DND-41 (cell line): ENCODE measurements around the gene FREM1.

Experiments
- ATAC-seq: fragments of 200-7000 bp; cut with Tn5 transposase; 3 replicates; pipeline ENCODE4 v1.9.1; 2021; ENCODE audit warnings: low read depth; ENCODE audit not compliant: insufficient read depth
- DNase-seq: peaks from one replicate; pipeline ENCODE4 v3.0.0-alpha.2; 2020
- H2AFZ ChIP-seq: 2 replicates; pipeline ENCODE4 v1.6.0; 2012; ENCODE audit warnings: low read depth, low read length
- H3K27ac ChIP-seq: 2 replicates; pipeline ENCODE4 v1.5.1; 2012; ENCODE audit warnings: low read length, inconsistent platforms
- H3K27me3 ChIP-seq: fragments of 200-600 bp; sonication (generic); 2 replicates; pipeline ENCODE4 v1.6.0; 2012; ENCODE audit warnings: low read length, mild to moderate bottlenecking, inconsistent platforms; ENCODE audit not compliant: insufficient read depth, poor library complexity
- H3K36me3 ChIP-seq: 2 replicates; pipeline ENCODE4 v1.5.1; 2012; ENCODE audit warnings: low read length, inconsistent platforms; ENCODE audit not compliant: insufficient read depth
- H3K4me1 ChIP-seq: 2 replicates; pipeline ENCODE4 v1.5.1; 2012; ENCODE audit warnings: mild to moderate bottlenecking, low read length; ENCODE audit not compliant: insufficient read depth
- H3K4me2 ChIP-seq: 2 replicates; pipeline ENCODE4 v1.6.0; 2012; ENCODE audit warnings: mild to moderate bottlenecking, moderate library complexity, low read length, inconsistent platforms; ENCODE audit not compliant: insufficient read depth
- H3K4me3 ChIP-seq, 2 experiments: fragments of 200-600 bp in 1 of 2; shearing (Covaris generic) in 1 of 2; 2 replicates each; pipeline ENCODE4 v1.5.1; 2012 to 2016; ENCODE audit warnings: inconsistent platforms in 2 of 2, low read length in 2 of 2, mild to moderate bottlenecking in 2 of 2, low read depth in 1 of 2, moderate library complexity in 1 of 2
- H3K79me2 ChIP-seq: 2 replicates; pipeline ENCODE4 v1.6.0; 2012; ENCODE audit warnings: low read length, inconsistent platforms; ENCODE audit not compliant: insufficient read depth
- H3K9ac ChIP-seq: 2 replicates; pipeline ENCODE4 v1.6.0; 2012; ENCODE audit warnings: low read depth, mild to moderate bottlenecking, inconsistent platforms, low read length, moderate library complexity
- H3K9me3 ChIP-seq: 2 replicates; pipeline ENCODE4 v1.5.1; 2012; ENCODE audit warnings: low read length, moderate library complexity, mild to moderate bottlenecking, inconsistent platforms; ENCODE audit not compliant: insufficient read depth, severe bottlenecking
- H4K20me1 ChIP-seq: 2 replicates; pipeline ENCODE4 v1.6.0; 2012; ENCODE audit warnings: low read length; ENCODE audit not compliant: insufficient read depth
- EZH2 ChIP-seq: IDR thresholded peaks from 3 replicates; pipeline ENCODE4 v1.6.1; 2012; ENCODE audit warnings: borderline replicate concordance, low read depth, mild to moderate bottlenecking, moderate library complexity, low read length, inconsistent platforms; ENCODE audit not compliant: severe bottlenecking
- TF ChIP-seq, protein P1 (sequence below): IDR thresholded peaks from 2 replicates; pipeline ENCODE4 v1.5.1; 2012; ENCODE audit warnings: borderline replicate concordance, low read length, moderate library complexity, mild to moderate bottlenecking; ENCODE audit not compliant: poor library complexity, severe bottlenecking; ENCODE audit errors: extremely low read depth

Gene FREM1

DNA sequence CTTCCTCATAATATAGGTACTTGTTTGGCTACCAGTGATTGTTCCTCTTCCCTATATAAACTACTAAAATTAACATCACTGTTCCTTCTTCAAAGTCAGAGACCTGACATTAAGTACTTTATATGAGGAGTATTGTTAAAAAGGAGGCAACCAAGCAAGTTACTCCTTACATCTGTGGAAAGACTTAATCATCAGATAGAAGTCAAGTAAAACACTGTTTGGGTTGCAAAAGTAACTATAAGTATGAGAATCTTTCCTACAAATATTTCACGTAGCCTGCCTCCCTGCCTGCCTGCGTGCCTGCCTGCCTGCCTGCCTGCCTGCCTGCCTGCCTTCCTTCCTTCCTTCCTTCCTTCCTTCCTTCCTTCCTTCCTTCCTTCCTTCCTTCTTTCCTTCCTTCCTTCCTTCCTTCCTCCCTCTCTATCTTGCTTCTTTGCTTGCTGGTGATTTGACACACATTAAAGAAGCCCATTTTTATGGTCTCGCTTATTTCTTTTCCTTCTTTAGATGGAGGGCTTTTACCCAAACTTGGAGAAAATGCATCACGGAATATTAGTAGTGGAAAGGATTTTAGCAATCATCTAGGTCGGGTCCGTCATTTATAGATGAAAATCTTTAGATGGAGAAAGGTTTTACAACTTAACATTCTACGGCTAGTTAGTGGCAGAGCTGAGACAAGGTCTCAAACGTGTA lies 190.9 kb downstream of the FREM1 start:
- TF ChIP-seq, protein P1, sequence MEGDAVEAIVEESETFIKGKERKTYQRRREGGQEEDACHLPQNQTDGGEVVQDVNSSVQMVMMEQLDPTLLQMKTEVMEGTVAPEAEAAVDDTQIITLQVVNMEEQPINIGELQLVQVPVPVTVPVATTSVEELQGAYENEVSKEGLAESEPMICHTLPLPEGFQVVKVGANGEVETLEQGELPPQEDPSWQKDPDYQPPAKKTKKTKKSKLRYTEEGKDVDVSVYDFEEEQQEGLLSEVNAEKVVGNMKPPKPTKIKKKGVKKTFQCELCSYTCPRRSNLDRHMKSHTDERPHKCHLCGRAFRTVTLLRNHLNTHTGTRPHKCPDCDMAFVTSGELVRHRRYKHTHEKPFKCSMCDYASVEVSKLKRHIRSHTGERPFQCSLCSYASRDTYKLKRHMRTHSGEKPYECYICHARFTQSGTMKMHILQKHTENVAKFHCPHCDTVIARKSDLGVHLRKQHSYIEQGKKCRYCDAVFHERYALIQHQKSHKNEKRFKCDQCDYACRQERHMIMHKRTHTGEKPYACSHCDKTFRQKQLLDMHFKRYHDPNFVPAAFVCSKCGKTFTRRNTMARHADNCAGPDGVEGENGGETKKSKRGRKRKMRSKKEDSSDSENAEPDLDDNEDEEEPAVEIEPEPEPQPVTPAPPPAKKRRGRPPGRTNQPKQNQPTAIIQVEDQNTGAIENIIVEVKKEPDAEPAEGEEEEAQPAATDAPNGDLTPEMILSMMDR: no peak
- TF ChIP-seq EZH2: no peak
- no peaks in the 10 kb centered on the region for H3K9me3 ChIP-seq
- no peaks in the 10 kb centered on the region for H4K20me1 ChIP-seq
- DNase-seq: no peak
- no peaks in the 10 kb centered on the region for H3K4me1 ChIP-seq
- no peak for ATAC-seq
- no peak overlapping the region for H3K4me3 ChIP-seq
- H3K79me2 ChIP-seq: no peaks in the 10 kb centered on the region
- H2AFZ ChIP-seq: no peak overlapping the region
- H3K9ac ChIP-seq: no peak overlapping the region
- H3K27ac ChIP-seq: no peak overlapping the region
- H3K4me2 ChIP-seq: no peak overlapping the region
- H3K27me3 ChIP-seq: no peaks in the 10 kb centered on the region
- H3K36me3 ChIP-seq: no peaks in the 10 kb centered on the region

DNA sequence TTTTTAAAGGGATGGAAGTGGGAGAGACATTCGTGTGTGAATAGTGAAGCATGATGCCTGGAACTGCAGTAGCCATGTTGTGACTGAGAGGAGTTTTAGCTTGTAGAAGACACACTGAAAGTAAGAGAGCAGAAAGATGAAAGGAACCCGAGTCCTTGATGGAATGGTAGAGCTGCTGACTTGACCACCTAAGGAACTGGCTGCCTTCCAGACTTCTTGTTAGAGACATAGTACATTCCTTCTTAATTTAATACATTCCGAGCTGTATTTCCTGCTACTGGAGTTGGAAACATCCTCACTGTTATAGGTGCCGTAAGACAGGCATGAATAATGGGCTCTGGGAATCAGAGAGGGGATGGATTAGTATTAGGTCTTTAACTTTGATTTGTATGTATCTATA lies 195.1 kb downstream of the FREM1 start:
- Histone ChIP-seq H3K4me1 (no peaks in the 10 kb centered on the region), H3K27me3 (no peaks in the 10 kb centered on the region), H3K4me2 (no peak overlapping the region), H4K20me1 (no peaks in the 10 kb centered on the region), H3K9ac (no peak overlapping the region), H3K79me2 (no peaks in the 10 kb centered on the region), H3K36me3 (no peaks in the 10 kb centered on the region), H3K27ac (no peak overlapping the region), H2AFZ (no peak overlapping the region), H3K4me3 (no peak overlapping the region), H3K9me3 (no peaks in the 10 kb centered on the region)
- ATAC-seq (no peak), DNase-seq (no peak)
- TF ChIP-seq, protein P1: no peak
- TF ChIP-seq EZH2: no peak

DNA sequence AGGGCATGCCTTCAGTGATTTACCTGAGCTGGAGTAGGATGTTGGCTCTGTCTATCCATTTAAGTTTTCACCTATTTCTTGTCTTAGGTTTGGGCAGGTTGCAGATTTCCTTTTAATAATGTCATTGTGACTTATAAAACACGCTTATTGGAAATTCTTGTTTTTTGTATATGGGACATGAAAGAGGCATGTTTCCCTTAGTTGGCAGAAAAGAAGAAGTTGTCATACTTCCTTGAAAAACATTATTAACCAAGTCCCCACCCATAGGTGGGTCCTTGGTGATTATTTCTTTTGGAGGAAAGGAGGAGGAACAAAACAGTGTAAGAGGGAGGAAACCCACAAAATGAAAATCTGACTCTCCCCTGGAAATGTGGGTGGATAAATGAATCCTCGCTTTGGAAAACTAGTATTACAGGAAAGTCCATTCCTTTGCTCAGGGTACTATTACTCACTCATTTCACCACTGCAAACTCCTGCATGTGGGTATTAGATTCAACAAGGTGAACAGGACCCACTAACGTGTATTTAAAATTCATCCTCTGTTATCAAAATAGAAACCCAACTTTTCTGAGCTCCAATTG lies 197.0 kb downstream of the FREM1 start:
- Histone ChIP-seq H3K4me3 (no peak overlapping the region), H3K4me2 (no peak overlapping the region)
- ATAC-seq: no peak

More for the DNA sequence above, 197.0 kb downstream of the FREM1 start:
- Histone ChIP-seq H3K27ac (no peak overlapping the region), H2AFZ (no peak overlapping the region), H3K79me2 (no peaks in the 10 kb centered on the region), H4K20me1 (no peaks in the 10 kb centered on the region), H3K27me3 (no peaks in the 10 kb centered on the region), H3K9me3 (no peaks in the 10 kb centered on the region), H3K9ac (no peak overlapping the region), H3K4me1 (no peaks in the 10 kb centered on the region), H3K36me3 (no peaks in the 10 kb centered on the region)
- DNase-seq: no peak
- TF ChIP-seq, protein P1: no peak
- no peak for TF ChIP-seq EZH2
